ACHN (cell line): Measurements from ENCODE around the gene PSMB7.
A peak's percentile ranks its signal among the peaks of the same experiment; 100 is the strongest.

Source experiments
- DNase-seq: peaks from one replicate; pipeline ENCODE4 v3.0.0-alpha.2; 2015
- in situ Hi-C: cut with HindIII; loops from 2 replicates; pipeline ENCODE4 v1.10.0; 2017; ENCODE audit warnings: low sequenced_read_pairs, low pct_ligation_motif_present, low pct_unique_long_range_greater_than_20kb

The PSMB7 gene

GRCh38 chr9:124368692-124369091 is 46.5 kb downstream of the PSMB7 start:
- no peak for DNase-seq
- in situ Hi-C loops: no loop called here

- no peak for DNase-seq
- in situ Hi-C loops: no loop called here
Measured at GRCh38 chr9:124366476-124367220, 48.6 kb downstream of the PSMB7 start.

GRCh38 chr9:124365036-124365435 is 50.2 kb downstream of the PSMB7 start:
- in situ Hi-C loops: no loop called here
- DNase-seq: no peak

GRCh38 chr9:124364141-124364540 is 51.1 kb downstream of the PSMB7 start:
- in situ Hi-C loops: no loop called here
- no peak for DNase-seq

- in situ Hi-C loops: no loop called here
- DNase-seq: no peak
Measured at GRCh38 chr9:124363326-124364096, 51.7 kb downstream of the PSMB7 start.

GRCh38 chr9:124361128-124361527 is 54.1 kb downstream of the PSMB7 start:
- in situ Hi-C loops: no loop called here
- DNase-seq: no peak

- DNase-seq: no peak
- in situ Hi-C loops: no loop called here
Measured at GRCh38 chr9:124359855-124360678, 55.2 kb downstream of the PSMB7 start.

- in situ Hi-C loops: no loop called here
- no peak for DNase-seq
Measured at GRCh38 chr9:124359426-124359825, 55.8 kb downstream of the PSMB7 start.

GRCh38 chr9:124358631-124359030 is 56.6 kb downstream of the PSMB7 start:
- in situ Hi-C loops: no loop called here
- DNase-seq: no peak

- in situ Hi-C loops: no loop called here
- peak; percentile 19 for DNase-seq
Measured at GRCh38 chr9:124357721-124358361, 57.4 kb downstream of the PSMB7 start.

GRCh38 chr9:124356745-124357390 is 58.4 kb downstream of the PSMB7 start:
- DNase-seq: no peak
- in situ Hi-C loops: no loop called here

GRCh38 chr9:124355941-124356744 is 59.1 kb downstream of the PSMB7 start:
- in situ Hi-C loops: no loop called here
- DNase-seq: no peak

- no peak for DNase-seq
- in situ Hi-C loops: no loop called here
Measured at GRCh38 chr9:124355039-124355940, 60.0 kb downstream of the PSMB7 start.

GRCh38 chr9:124354346-124355038 is 60.8 kb downstream of the PSMB7 start:
- in situ Hi-C loops: no loop called here

GRCh38 chr9:124353811-124354274 is 61.4 kb downstream of the PSMB7 start:
- peak; percentile 28 for DNase-seq
- in situ Hi-C loops: no loop called here

More at GRCh38 chr9:124354346-124355038, 60.8 kb downstream of the PSMB7 start:
- no peak for DNase-seq
